Stimulated activated CD4-positive, alpha-beta T cell treated with anti-CD3 and anti-CD28 coated beads, TNF-alpha, amount 100 ng/mL, for 4 hours (primary cell): ENCODE results near the gene UFD1.

Source experiments
- DNase-seq, 3 experiments: peaks; one replicate each; pipeline ENCODE4 v3.0.0-alpha.2; 2020; ENCODE audit warnings: low read depth in 3 of 3

Gene UFD1, protein sequence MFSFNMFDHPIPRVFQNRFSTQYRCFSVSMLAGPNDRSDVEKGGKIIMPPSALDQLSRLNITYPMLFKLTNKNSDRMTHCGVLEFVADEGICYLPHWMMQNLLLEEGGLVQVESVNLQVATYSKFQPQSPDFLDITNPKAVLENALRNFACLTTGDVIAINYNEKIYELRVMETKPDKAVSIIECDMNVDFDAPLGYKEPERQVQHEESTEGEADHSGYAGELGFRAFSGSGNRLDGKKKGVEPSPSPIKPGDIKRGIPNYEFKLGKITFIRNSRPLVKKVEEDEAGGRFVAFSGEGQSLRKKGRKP

DNA sequence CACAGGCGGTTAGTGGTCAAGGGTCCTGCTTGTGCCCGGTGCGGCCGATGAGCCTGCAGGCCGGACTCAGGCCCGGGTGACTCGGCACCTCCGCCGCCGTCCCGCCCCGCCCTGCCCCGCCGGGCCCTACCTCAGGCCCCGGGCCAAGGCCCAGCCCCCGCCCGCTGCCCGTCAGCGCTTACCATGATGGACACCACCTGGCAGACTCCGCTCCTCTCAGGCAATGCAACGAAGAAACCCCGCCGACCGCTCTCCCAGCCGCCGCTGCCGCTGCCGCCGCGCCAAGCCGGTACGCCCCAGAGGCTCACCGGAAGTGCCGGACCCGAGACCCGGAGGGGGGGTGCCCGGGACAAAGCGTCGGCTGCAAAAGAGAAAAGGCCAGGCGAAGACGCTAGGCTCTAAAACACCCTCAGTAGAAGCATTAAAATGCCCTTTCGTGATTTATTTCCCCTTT is at the start of gene UFD1:
Gene UFD1 (minus strand): TSS at position 293 of the 454 bp plus-strand sequence. CDS start 108 bp downstream, at position 185.
- peak; percentile 54 to 57 (median 56) for DNase-seq

DNA sequence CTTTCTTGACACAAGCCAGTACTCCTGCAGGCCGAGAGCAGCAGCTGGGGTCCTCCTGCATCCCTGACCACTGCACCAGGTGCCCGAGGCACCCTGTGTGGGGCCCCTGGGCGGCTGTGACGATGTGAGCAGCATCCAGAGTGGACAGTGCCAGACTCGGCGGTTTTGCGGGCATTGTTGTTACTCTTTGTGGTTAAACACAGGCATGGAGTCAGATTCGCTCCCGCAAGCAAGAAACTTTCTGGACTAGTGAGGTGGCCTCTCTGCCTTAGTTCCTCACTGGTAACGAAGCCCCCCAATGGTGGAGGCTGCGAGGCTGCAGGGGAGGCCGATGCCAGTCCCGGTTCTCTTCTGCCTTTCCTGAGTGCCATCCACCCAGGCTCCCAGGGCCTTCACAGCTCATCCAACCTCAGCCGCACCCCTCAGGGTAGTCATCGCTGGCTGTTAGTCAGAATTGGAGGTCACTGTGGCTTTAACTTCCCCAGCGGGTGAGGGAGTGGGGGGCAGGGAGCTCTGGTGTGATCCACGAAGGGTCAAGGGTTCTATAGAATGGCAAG is 48.9 kb upstream of the UFD1 start:
- no peak for DNase-seq

DNA sequence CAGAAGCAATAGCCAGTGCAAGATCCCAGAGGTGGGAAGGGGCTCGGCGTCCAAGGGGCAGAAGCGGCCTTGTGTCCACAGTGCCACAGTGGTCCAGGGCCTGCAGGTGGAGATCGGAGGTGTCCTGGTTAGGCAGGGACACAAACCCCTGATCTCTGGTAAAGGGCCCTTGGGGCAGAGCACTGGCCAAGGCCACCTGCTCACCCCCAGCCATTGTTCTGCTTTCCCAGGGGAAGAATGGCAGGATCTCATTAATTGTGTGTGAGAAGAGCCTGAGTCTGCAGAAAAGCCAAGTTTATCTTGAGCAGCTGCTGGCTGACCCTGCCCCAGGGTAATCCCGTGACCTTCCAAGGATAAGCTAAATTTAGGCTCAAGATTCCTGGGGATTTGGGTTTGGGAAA is 48.3 kb upstream of the UFD1 start:
- no peak for DNase-seq

DNA sequence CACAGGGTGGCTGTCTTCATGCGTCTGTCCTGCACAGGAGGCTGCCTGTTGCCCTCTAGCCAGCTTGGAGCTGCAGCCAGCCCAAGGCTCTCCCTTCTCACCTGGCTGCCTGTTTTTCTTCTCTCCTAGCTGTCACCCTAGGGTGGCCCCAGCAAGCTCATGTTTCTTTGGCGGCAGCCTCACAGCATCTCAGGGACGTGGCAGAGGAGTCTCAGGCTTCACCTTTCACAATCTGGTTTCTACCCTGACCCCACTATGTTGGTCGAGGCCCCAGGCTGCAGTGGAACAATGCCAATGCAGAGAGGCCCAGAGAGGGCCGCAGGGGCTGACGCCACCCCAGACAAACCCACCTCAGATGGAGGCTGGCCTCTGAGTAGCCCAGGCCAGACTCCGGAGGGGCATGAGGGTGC is 47.7 kb upstream of the UFD1 start:
- no peak for DNase-seq

DNA sequence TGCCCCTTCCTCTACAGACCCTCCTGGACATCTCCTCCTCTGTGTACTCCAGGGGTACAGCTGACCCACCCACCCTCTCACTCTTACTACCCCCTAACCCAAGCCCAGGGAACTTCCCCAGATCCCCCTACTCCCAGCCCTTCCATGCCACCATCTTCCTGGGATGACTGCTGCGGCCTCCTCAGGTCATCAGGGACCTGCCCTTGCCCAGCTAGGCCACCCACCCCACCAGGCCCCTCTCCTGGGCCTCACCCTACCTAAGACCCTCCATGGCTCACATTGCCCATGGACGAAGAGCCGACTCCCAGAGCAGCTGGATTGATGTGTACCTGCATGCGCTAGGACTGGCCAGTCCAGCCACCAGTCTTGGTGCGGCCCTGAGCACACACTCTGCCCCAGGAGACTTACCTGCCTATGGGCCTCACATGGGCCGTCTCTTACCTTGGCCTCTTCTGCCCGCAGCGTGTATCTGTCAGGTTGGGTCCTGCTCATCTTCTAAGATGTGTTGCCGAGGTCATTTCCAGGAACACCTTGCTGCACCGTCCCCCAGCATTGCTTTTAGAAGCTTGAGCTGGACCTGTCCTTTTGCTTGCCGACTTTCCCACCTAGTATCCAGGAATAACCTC is 47.2 kb upstream of the UFD1 start:
- DNase-seq, result no peak

DNA sequence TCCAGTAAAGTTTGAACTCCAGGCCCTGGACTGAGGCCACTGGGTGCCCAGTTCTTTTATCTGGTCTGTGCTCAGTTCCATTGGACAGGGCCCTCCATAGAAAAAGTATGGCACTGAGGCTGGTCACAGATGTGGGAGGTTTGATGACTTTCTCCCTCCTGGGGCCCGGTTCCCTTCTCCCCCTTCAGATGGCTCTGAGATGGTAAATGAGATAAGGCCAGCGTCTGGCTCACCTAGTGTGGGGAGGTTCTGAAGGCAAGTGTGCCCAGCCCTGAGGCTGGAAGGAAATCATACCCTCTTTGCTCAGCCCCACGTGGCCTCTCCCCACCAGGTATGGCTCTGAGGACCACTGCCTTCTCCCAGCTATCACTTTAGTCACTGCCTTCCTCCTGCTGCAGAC is 46.7 kb upstream of the UFD1 start:
- no peak for DNase-seq

DNA sequence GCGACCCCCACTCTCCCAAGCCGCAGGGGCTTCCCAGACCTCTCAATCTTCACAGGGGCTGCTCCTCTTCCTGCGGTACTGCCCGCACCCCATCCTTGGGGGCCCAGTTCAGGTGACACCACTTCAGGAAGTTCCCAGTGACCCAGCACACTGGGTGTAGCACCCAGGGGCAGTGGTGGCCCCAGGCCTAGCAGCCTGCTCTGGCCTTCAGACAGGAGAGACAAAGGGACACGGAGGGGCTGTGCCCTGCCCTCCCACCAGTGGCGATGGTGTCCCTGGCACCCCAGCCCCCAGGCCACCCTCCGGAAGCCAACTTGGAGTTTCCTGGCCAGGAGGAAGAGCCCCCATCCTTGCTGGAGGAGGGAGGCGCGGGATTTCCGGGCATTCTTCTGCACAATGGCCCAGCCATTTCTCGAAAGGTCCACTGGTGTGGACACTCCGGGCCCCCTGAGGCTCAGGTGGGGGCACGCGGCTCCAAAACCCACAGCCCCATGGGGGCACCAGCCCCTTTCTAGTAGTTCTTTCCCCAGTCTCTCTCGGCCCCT is 46.2 kb upstream of the UFD1 start:
- no peak for DNase-seq

DNA sequence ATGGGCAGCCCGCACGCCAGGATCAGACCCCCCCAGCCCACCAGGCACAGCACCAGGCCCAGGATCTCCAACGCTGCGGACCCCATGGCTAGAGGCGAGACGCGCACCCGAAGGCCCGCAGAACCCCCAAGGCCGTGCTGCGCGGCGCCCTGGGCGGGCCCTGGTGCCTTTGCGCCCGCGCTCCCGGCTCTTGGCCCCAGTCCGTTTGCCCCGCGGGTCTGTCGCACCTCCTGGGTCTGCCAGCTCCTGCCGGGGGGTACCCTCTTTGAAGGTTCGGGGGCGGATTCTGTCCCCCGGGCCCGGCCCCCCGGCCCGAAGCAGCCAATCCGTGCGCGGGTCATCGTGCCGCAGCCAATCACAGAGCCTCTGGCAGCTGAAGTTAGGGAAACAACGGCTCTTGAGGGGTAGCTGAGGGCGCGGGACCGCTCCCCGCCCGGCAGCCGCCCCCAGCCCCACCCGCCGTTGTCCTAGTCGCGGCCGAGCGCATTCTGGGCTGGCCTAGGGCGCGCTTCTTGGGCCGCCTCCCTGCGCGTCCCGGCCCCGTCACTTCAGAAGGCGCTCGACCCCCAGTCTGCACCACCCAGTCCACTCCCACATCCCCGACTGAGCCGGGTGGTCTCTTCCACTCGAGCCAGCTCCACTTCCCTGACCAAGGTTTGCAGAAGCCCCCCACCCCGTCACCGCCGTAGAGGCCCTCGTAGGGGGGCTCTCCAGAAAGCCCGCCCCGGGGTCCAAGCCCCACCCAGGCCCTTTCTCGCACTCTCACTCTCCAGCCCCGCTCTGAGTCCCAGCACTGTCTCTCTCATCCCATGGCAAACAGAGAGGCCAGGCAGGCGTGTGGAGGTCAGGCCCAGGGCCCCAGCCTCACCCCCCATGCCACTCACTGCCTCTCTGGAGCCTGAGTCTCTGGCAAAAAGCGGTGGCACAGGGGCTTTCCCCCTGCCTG is 45.5 kb upstream of the UFD1 start, which contains the start of gene CLDN5:
Gene CLDN5 (minus strand): TSS at position 241 of the 946 bp plus-strand sequence. CDS start 155 bp downstream, at position 86.
- no peak for DNase-seq

DNA sequence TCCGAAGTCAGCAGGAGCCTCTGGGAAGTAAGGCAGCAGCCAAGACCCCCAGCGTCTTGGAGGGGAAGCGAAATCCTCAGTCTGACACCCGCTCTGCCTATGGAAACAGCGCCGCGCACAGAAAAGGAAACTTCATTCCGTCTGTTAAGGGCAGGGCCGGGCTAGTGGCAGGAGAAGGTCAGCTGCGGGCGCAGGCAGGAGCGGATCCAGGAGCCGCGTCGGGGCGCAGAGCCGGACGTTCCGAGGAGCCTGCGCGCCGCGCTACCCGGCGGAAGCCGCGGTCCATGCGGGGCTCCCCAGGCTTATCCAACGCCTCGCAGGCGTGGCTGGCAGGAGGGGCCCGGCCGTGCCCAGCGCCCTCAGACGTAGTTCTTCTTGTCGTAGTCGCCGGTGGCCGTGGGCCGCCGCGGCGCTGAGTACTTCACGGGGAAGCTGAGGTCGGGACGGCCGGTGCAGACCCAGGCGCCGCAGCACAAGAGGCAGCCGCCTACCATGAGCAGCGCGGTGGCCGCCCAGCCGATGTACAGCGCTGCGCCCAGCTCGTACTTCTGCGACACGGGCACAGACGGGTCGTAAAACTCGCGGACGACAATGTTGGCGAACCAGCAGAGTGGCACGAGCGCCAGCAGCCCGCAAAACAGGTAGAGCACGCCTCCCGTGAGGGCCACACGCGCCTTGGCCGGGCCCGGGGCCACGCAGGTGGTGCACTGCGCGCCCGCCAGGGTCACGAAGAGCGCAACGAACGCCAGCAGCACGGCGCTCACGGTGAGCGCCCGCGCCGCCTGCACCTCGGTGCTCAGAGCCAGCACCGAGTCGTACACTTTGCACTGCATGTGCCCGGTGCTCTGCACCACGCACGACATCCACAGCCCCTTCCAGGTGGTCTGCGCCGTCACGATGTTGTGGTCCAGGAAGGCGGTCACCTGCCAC is 44.5 kb upstream of the UFD1 start:
- DNase-seq, result no peak

DNA sequence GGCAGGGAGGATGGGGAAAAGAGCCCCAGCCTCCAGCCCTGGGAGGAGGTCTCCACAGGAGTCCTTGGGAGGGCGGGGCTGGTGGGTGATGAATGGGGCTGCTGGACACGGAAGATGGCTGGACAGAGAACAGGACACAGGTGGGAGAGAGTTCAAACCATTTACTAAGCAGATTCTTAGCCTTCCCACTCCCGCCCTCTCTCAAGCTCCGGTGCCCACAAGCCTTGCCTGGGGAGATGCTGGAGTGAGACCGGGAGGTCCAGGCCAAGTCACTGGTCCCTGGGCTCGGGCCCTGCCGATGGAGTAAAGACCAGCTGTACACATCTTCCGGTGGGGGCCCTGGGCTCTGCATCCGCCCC is 43.9 kb upstream of the UFD1 start:
- no peak for DNase-seq

DNA sequence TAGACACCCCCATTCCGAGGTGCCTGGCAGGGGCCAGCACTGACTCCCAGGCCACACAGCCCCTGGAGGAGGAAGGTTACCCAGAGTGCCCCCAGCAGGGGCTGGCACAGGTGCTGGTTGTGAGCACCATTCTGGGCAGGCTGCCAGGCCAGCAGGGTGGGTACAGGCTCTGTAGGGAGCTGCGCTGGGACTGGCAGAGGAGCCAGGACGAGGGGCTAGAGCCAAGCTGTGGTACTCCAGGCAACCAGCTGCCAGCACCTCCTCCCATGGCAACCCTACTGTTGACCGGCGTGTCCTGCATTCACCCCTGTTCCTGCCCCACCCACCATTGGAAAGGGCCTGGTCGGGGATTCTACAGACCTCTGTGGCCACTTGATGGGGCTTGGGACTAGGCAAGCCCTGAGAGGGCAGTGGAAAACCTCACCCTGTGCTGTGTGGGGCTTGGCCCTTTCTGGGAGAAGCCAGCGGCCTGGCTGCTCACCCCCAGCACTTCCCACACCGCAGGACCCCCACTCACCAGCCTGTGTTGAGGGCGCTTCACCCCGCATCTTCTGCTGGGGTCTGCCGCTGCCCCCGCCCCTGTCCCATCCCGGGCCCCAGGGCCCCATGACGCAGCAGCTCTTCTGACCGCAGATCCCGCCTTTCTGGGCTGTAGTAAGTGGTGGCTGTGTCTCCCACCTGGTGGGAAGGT is 43.3 kb upstream of the UFD1 start:
- no peak for DNase-seq

DNA sequence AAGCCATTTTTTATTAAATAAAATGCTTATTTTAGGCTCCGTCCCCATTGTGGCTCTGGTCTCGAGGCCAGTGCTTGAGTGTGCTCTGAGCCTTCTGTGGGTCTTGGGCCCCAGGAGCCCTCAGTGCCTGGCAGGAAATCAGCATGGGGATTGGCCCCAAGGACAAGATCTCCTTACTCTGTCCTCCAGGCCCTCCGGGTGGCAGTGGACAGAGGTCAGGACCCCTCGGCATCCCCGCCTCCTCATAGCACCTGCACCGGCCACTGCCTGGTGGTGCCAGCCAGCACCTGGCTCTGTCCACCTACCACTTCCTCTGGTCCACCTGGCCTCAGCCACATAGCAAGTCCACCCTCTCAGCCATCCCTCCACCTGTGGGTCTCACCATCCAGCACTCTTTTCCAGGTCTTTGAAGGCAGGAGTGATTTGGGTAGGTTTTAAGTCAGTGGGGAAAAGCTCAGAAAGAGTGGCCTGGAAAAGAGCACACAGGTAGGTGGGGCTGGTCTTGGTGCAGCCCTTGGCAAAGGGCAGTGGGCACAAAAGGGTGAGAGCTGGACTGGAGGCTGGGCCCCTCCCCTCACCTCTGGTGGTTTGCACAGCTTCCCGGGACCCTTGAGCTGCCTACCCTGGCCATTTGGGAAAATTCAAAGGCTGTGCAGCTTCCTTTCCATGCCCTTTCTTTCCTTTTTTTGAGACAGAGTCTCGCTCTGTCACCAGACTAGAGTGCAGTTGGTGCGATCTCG is 41.7 kb upstream of the UFD1 start:
- DNase-seq, result no peak

DNA sequence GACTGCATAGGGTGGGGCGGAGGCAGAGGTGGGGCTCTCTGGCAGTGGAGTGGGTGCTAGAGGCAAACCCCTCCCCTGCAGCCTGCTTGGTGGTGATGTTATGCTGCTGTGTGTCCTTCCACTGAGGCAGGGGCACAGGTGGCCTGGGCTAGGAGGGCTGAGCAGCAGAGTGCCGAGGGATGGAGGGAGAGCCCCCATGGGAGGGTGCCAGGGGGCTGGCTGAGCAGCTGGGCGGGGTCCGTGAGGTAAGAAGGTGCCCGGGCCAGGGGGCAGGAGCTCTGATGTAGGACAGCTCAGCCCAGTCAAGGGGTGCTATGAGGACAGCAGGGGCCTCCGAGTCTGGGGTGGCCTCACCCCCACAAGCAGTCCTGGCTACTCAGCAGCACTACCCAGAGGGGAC is 41.0 kb upstream of the UFD1 start:
- no peak for DNase-seq

DNA sequence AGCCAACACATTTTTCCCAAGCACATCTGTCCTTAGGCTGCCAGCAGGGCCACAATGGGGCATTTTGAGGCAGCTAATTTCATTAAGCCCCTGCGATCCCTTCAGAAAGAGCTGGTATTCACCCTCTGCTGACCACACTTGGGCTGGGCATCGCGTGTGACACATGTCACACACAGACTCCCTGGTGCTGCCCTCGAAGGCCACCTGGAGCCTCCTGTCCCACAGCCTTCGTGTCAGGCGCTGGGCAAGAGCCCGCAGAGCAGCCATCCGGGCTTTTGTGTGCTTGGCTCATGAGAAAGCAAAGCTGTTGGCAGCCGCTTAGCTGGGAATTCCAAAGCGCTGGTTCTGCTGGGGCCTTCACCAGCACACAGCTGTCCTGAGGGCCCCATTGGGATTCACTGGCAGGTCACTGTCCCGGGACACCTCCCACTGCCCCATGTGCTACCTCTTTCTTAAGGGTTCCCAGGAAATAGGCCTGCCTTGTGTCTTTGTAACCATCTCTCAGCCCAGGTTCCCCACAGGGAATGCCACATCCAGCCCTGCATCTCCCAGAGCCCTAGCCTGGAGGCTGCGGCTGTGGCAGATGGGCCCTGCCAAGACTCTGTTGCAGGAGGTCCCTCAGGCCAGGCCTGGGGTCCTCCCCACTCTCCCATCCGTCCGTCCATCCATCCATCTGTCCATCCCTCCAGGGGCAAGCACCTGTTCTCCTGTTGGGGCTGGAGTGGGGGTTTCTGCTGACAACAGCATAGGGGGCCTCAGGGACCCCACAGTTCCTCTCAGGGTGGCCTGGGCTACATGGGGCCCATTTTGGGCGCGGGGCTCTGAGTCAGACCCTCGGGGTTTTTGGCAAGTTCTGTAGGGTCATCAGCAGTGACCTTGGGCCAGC is 40.3 kb upstream of the UFD1 start:
- DNase-seq, result no peak

DNA sequence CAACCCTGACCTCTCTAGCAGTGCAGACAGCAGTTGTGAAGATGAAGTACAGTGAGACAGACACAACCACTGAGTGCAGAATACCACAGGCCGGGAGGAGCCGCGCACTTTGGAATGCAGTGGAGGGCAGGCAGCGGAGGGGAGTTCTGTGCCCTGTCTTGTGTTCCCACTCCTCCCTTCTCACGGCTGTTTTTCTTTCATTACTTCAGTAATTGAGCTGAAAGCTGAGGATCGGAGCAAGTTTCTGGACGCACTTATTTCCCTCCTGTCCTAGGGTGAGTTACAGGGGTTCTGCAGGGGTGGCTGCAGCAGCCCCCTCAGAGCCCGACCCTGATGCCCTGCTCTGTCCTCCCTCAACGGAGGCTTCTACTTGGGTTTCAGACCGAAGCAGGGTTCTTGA is 39.6 kb upstream of the UFD1 start:
- no peak for DNase-seq

DNA sequence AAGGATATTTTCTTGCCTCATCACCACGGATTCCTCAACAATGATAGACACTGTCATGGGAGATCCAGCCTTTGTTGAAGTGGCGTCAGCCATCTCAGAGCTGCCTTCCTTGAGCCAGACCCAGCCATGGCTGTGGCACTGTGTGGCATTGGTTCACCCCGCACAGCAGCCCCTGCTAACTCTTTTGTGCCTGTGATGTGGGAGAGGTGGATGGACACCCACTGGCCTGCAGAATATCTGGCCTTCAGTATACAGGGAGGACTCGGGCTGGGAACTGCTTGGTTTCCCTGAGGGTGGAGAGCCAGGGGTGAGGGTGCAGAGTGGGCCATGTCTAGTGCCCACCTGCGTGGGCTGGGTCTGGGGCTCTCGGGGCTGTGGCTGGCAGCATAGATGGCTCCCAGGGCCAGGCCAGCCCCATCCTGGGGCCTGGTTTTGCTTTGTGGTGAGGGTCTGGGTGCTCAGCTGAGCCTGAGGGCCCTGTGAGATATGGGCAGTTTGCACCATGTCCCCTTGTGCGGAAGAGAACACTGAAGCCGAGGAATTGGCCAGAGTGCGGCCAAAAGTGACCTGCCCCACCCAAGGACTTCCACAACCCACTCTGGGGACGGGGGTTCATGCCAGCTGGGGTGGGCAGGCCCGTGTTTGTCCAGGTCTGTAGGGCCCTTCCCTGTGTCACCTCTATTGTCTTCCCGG is 39.1 kb upstream of the UFD1 start:
- no peak for DNase-seq

DNA sequence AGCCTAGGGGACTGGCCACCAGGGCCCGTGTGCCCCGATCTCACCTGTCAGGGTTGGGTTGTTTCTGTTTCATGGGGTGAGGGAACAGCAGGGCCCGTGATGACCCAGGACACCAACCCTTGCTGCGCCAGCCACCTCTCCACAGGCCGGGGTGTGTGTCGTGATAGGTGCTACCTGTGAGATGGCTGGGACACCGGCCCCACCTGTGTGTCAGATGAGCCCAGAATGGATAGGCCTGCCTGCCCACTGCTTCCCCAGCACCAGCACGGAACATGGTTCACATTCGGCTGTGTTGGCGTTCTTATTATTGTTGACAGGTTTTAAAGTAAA is 38.1 kb upstream of the UFD1 start:
- no peak for DNase-seq
